ENCODE measurements around the gene DHODH.
A peak's percentile ranks its signal among the peaks of the same experiment; 100 is the strongest.

The DHODH gene

GRCh38 chr16:72008424-72009216 lies at the start of gene DHODH:
Gene DHODH (plus strand): TSS chr16:72008744. CDS start chr16:72008765, 21 bp downstream.
- TF ChIP-seq, protein P1, sequence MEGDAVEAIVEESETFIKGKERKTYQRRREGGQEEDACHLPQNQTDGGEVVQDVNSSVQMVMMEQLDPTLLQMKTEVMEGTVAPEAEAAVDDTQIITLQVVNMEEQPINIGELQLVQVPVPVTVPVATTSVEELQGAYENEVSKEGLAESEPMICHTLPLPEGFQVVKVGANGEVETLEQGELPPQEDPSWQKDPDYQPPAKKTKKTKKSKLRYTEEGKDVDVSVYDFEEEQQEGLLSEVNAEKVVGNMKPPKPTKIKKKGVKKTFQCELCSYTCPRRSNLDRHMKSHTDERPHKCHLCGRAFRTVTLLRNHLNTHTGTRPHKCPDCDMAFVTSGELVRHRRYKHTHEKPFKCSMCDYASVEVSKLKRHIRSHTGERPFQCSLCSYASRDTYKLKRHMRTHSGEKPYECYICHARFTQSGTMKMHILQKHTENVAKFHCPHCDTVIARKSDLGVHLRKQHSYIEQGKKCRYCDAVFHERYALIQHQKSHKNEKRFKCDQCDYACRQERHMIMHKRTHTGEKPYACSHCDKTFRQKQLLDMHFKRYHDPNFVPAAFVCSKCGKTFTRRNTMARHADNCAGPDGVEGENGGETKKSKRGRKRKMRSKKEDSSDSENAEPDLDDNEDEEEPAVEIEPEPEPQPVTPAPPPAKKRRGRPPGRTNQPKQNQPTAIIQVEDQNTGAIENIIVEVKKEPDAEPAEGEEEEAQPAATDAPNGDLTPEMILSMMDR (IDR thresholded peaks at IDR 0.05; ENCODE audit: insufficient read depth, low read length, poor library complexity, severe bottlenecking), result no peak
- Histone ChIP-seq H3K36me3 (ENCODE audit: control insufficient read depth, insufficient read depth, low read length) (peaks cover 2% of the 10 kb centered on the region), H3K4me3 (replicated peaks; ENCODE audit: low read depth, low read length) (peak within 1 kb of the TSS; percentile 73), H3K27me3 (replicated peaks; ENCODE audit: control insufficient read depth, insufficient read depth, low read length) (no peaks in the 10 kb centered on the region)
- DNase-seq (ENCODE audit: extremely low read depth, insufficient read length), result peak; percentile 99

DNA sequence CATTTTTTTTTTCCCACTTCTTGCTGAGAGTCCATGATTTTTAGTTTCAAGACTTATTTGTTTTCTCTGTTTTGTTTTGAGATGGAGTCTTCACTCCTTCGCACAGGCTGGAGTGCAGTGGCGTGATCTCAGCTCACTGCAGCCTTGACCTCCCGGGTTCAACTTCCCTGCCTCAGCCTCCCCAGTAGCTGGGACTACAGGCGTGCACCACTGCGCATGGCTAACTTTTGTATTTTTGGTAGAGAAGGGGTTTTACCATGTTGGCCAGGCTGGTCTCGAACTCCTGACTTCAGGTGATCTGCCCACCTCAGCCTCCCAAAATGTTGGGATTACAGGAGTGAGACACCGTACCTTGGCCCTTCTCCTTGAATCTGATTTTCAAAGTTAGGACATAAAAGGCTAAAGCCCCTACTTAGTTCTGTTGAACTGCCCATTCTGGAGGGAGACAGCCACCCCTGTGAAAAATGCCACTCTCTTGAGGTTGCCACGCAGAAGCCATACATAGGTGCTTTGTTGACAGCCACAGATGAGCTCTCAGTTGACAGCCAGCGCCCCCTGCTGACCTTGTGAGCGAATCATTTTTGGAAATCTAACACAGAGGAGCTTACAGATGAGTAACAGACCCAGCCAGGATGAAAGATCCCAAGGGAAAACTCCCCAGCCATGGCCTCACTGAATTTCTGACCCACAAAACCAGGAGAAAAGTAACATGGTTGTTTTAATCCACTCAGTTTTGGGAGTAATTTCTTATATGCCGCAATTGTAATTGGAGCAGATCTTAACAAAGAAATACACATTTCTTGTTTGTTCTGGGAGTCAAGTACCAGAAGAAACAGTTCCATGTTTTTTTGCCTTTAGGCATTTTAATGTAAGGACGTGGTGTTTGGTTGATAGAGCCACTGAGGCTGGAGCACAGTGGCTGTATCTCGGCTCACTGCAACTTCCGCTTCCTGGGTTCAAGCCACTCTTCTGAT lies 47.2 kb upstream of the DHODH start:
- Histone ChIP-seq H3K27me3 (replicated peaks; ENCODE audit: control insufficient read depth, insufficient read depth, low read length) (no peaks in the 10 kb centered on the region), H3K4me3 (replicated peaks; ENCODE audit: low read depth, low read length) (no peak overlapping the region), H3K36me3 (ENCODE audit: control insufficient read depth, insufficient read depth, low read length) (no peaks in the 10 kb centered on the region)
- peak; percentile 37 for DNase-seq (ENCODE audit: extremely low read depth, insufficient read length)
- TF ChIP-seq, protein P1 (IDR thresholded peaks at IDR 0.05; ENCODE audit: insufficient read depth, low read length, poor library complexity, severe bottlenecking), result peak; percentile 81

GRCh38 chr16:71963125-71963875 lies 45.2 kb upstream of the DHODH start:
- H3K36me3 ChIP-seq (ENCODE audit: control insufficient read depth, insufficient read depth, low read length), result no peaks in the 10 kb centered on the region
- H3K4me3 ChIP-seq (replicated peaks; ENCODE audit: low read depth, low read length), result no peak overlapping the region
- DNase-seq (ENCODE audit: extremely low read depth, insufficient read length), result no peak
- no peaks in the 10 kb centered on the region for H3K27me3 ChIP-seq (replicated peaks; ENCODE audit: control insufficient read depth, insufficient read depth, low read length)
- TF ChIP-seq, protein P1 (IDR thresholded peaks at IDR 0.05; ENCODE audit: insufficient read depth, low read length, poor library complexity, severe bottlenecking), result no peak

- Histone ChIP-seq H3K36me3 (ENCODE audit: control insufficient read depth, insufficient read depth, low read length) (no peaks in the 10 kb centered on the region), H3K4me3 (replicated peaks; ENCODE audit: low read depth, low read length) (no peak overlapping the region), H3K27me3 (replicated peaks; ENCODE audit: control insufficient read depth, insufficient read depth, low read length) (no peaks in the 10 kb centered on the region)
- no peak for DNase-seq (ENCODE audit: extremely low read depth, insufficient read length)
- TF ChIP-seq, protein P1 (IDR thresholded peaks at IDR 0.05; ENCODE audit: insufficient read depth, low read length, poor library complexity, severe bottlenecking), result no peak
Measured at GRCh38 chr16:71965223-71965622, 43.3 kb upstream of the DHODH start.

- TF ChIP-seq, protein P1 (IDR thresholded peaks at IDR 0.05; ENCODE audit: insufficient read depth, low read length, poor library complexity, severe bottlenecking), result no peak
- H3K4me3 ChIP-seq (replicated peaks; ENCODE audit: low read depth, low read length), result no peak overlapping the region
Measured at GRCh38 chr16:71966932-71967331, 41.6 kb upstream of the DHODH start.

More at GRCh38 chr16:71966932-71967331, 41.6 kb upstream of the DHODH start:
- no peaks in the 10 kb centered on the region for H3K36me3 ChIP-seq (ENCODE audit: control insufficient read depth, insufficient read depth, low read length)
- no peak for DNase-seq (ENCODE audit: extremely low read depth, insufficient read length)
- no peaks in the 10 kb centered on the region; the same call in 1 of the 2 replicates for H3K27me3 ChIP-seq (replicated peaks; ENCODE audit: control insufficient read depth, insufficient read depth, low read length)

All from GM06990 (cell line).